Fibroblast of skin of back (primary cell): ENCODE data around the gene TAS2R1.

Experiments used
- DNase-seq: peaks from one replicate; pipeline ENCODE4 v3.0.0-alpha.2; 2013

TAS2R1 gene

DNA sequence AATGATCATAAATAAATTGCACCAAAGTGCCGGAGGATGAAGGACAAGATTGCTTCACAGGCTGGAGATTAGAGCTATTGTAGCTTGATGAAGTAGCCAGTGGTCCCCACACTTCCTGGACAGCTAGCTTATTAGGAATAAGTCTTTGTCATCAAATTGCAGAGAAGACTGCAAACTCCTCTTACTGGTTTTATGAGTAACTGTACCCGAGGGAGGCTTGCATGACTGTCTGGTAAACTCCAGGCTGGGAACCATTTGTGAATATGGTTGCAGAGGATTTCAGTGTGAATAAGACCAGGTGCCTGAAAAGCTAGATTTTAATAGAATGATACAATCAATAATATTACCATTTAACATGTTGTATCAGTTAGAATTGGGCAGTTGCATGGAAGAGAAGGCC, 47.7 kb downstream of the TAS2R1 start:
- peak; percentile 36 for DNase-seq
